ENCODE results near the gene ALDH1A3. TPM values are rescaled to one million over a fixed set of nuclear protein-coding genes. Genes with fewer than 3 reads are reported as not detected.
A peak's percentile ranks its signal among the peaks of the same experiment; 100 is the strongest.

The ALDH1A3 gene
- total RNA-seq, 1 experiment from 2014 or later = 350 TPM

- DNase-seq (ENCODE audit: low read depth) = no peak
Observed at GRCh38 chr15:100949691-100950090, 70.1 kb downstream of the ALDH1A3 start.

GRCh38 chr15:100951965-100952364 lies 72.3 kb downstream of the ALDH1A3 start:
- no peak for DNase-seq (ENCODE audit: low read depth)

- no peak for DNase-seq (ENCODE audit: low read depth)
Observed at GRCh38 chr15:100952566-100952965, 72.9 kb downstream of the ALDH1A3 start.

- peak; percentile 95 for DNase-seq (ENCODE audit: low read depth)
Observed at GRCh38 chr15:100958326-100959065, 78.9 kb downstream of the ALDH1A3 start.

DNA sequence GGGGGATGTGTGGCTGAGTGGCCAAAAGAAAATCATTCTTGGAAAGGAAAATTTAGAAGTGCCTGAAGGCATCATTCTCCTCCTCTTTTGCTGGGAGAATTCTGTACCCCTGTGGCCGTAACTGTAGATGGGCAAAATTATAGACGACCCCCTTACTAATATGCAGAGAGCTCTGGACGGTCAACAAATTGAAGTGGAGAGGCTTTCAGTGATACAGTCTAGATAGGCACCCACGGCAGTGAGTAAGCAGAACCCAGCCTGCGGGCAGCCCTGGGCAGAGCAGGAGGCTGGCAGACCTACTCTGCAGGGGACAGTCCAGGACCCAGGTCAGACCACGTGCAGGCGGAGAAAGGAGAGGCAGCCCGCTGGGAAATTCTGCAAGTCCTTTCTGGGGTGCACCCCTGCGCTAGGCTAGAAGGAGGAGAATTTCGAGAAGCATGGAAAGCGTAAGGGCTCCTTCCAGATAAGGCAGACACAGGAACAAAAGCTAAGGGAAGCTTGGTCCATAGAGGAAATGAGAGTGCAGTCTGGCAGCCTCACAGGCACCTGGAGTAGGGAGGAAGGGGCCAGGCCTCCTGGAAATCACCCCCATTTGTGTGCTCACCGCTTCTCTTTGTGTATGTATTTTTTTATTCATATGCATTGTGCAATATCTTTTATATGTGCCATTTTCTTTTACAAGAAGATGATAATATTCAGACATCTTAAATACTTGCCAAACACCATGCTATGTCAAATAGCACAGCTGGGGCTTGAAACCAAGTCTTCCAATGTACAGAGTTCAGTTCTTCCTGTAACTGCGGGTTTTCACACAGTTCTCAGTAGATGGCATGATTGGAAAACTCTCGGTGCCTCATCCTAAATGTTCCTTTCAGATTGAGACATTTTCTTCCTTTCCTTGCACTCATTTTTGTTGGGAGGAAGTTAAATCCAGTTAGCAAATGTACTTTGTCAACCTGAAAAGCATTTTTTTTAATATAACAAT lies 79.7 kb downstream of the ALDH1A3 start:
- DNase-seq (ENCODE audit: low read depth) = peak; percentile 90

Other genes with a start within 250 kb of the ALDH1A3 start
- gene LRRK1, start 39.5 kb downstream of the ALDH1A3 start, total RNA-seq (2014; rRNA removed; shearing (Covaris generic)) = 0.20 and 1.7 TPM in 2 replicates

All from M059J (cell line).